HCT116 (cell line): ENCODE results near the gene PLEKHN1. TPM values are rescaled to one million over a fixed set of nuclear protein-coding genes. Genes with fewer than 3 reads are reported as not detected.

Source experiments
- ATAC-seq: fragments of 200-7000 bp; cut with Tn5 transposase; 2 replicates; pipeline ENCODE4 v1.9.1; 2020; ENCODE audit warnings: mild to moderate bottlenecking, moderate library complexity
- BruUV-seq: library from RNA; stranded (reverse); fragments of 400-500 nt; replicated peaks from 2 replicates; lab custom pipeline; 2021; lab: Mats Ljungman, UMichigan
- CTCF ChIA-PET: fragments of 300-600 bp; sonication (Branson Sonifier 250); formaldehyde crosslinking; loops from one replicate; lab custom pipeline; 2021; ENCODE audit warnings: antibody characterized with exemption; lab: Charles Lee
- POLR2A ChIA-PET: fragments of 300-600, 350-600 bp; sonication (Branson Sonifier 250); formaldehyde crosslinking; loops from one replicate; lab custom pipeline; 2021; ENCODE audit warnings: antibody characterized with exemption; lab: Charles Lee
- RAD21 ChIA-PET, 2 experiments: fragments of 300-600 bp; sonication (Branson Sonifier 250); formaldehyde crosslinking; loops; one replicate each; lab custom pipeline; 2023; ENCODE audit warnings: low total read pairs in 2 of 2; ENCODE audit not compliant: uncharacterized antibody in 2 of 2, unreplicated experiment in 2 of 2, low non-redundant PET in 1 of 2; lab: Charles Lee
- DNase-seq: peaks from one replicate; pipeline ENCODE4 v3.0.0-alpha.2; 2010; ENCODE audit warnings: low read depth, low spot score
- H2AFZ ChIP-seq: fragments of 200-600 bp; shearing (Covaris generic), sonication (generic); 2 replicates; pipeline ENCODE4 v1.6.1; 2017; ENCODE audit warnings: low read depth, mixed run types, mixed read lengths, antibody characterized with exemption, low read length; ENCODE audit not compliant: poor library complexity, severe bottlenecking
- H3K27ac ChIP-seq: 2 replicates; pipeline ENCODE4 v1.5.1; 2012; ENCODE audit warnings: low read depth, low read length
- H3K27me3 ChIP-seq: fragments of 200-600 bp; sonication (generic); 2 replicates; pipeline ENCODE4 v1.6.1; 2016; ENCODE audit warnings: mixed run types, low read length, mixed read lengths; ENCODE audit not compliant: insufficient read depth
- H3K36me3 ChIP-seq, 2 experiments: fragments of 200-500 bp in 1 of 2; fragments of 200-600 bp in 1 of 2; sonication (Bioruptor generic) in 1 of 2; sonication (generic) in 1 of 2; 2 replicates each; pipeline versions ENCODE4 v1.5.1 to v1.6.1; 2014 to 2016; ENCODE audit warnings: low read length in 2 of 2, inconsistent platforms in 1 of 2, mixed read lengths in 1 of 2, mixed run types in 1 of 2; ENCODE audit not compliant: insufficient read depth in 2 of 2, control insufficient read depth in 1 of 2
- H3K4me1 ChIP-seq, 2 experiments: fragments of 200-600 bp in 1 of 2; sonication (generic) in 1 of 2; 2 replicates each; pipeline versions ENCODE4 v1.5.1 to v1.6.1; 2012 to 2017; ENCODE audit warnings: low read length in 2 of 2, inconsistent platforms in 1 of 2, mild to moderate bottlenecking in 1 of 2, mixed read lengths in 1 of 2, mixed run types in 1 of 2, moderate library complexity in 1 of 2; ENCODE audit not compliant: insufficient read depth in 2 of 2, control insufficient read depth in 1 of 2
- H3K4me2 ChIP-seq: fragments of 200-600 bp; sonication (generic); 2 replicates; pipeline ENCODE4 v1.6.1; 2017; ENCODE audit warnings: mixed run types, low read length, mixed read lengths
- H3K4me3 ChIP-seq, 2 experiments: fragments of 200-600 bp in 1 of 2; sonication (generic) in 1 of 2; replicated peaks in 1 of 2; 2 replicates each; pipeline ENCODE4 v1.5.1; 2011 to 2016; ENCODE audit warnings: low read length in 2 of 2, control low read depth in 1 of 2, low read depth in 1 of 2, mild to moderate bottlenecking in 1 of 2, mixed read lengths in 1 of 2, mixed run types in 1 of 2
- H3K79me2 ChIP-seq: fragments of 200-600 bp; sonication (generic); 2 replicates; pipeline ENCODE4 v1.6.1; 2017; ENCODE audit warnings: mild to moderate bottlenecking, mixed run types, low read length, moderate library complexity, mixed read lengths; ENCODE audit not compliant: insufficient read depth
- H3K9ac ChIP-seq: fragments of 200-600 bp; sonication (generic); 2 replicates; pipeline ENCODE4 v1.6.1; 2016; ENCODE audit warnings: low read length, mixed read lengths
- H3K9me2 ChIP-seq: fragments of 200-600 bp; sonication (generic), shearing (Covaris generic); 2 replicates; pipeline ENCODE4 v1.6.1; 2017; ENCODE audit warnings: mixed run types, mild to moderate bottlenecking, moderate library complexity; ENCODE audit not compliant: insufficient read depth
- H3K9me3 ChIP-seq, 2 experiments: fragments of 200-500 bp in 1 of 2; fragments of 200-600 bp in 1 of 2; sonication (Bioruptor generic) in 1 of 2; sonication (generic) in 1 of 2; 2 replicates each; pipeline ENCODE4 v1.6.1; 2014 to 2017; ENCODE audit warnings: low read length in 2 of 2, mixed read lengths in 2 of 2, inconsistent platforms in 1 of 2, low read depth in 1 of 2, mild to moderate bottlenecking in 1 of 2, mixed run types in 1 of 2, moderate library complexity in 1 of 2; ENCODE audit not compliant: control insufficient read depth in 1 of 2, insufficient read depth in 1 of 2
- H4K20me1 ChIP-seq: fragments of 200-600 bp; sonication (generic), shearing (Covaris generic); 2 replicates; pipeline ENCODE4 v1.6.1; 2017; ENCODE audit warnings: mixed run types, mild to moderate bottlenecking, moderate library complexity; ENCODE audit not compliant: insufficient read depth
- CEBPB ChIP-seq: IDR thresholded peaks from 2 replicates; pipeline ENCODE4 v1.6.1; 2012; ENCODE audit warnings: low read depth
- EZH2 ChIP-seq: fragments of 200-600 bp; sonication (generic); IDR thresholded peaks from 2 replicates; pipeline ENCODE4 v1.6.1; 2017; ENCODE audit warnings: antibody characterized with exemption, mixed run types
- FOSL1 ChIP-seq: IDR thresholded peaks from 2 replicates; pipeline ENCODE4 v1.6.1; 2012; ENCODE audit warnings: low read depth
- SP1 ChIP-seq: IDR thresholded peaks from 2 replicates; pipeline ENCODE4 v1.6.1; 2012; ENCODE audit warnings: low read depth
- SRF ChIP-seq: IDR thresholded peaks from 2 replicates; pipeline ENCODE4 v1.6.1; 2012; ENCODE audit warnings: low read depth
- TCF7L2 ChIP-seq: IDR thresholded peaks from 2 replicates; pipeline ENCODE4 v1.7.0; 2011; ENCODE audit warnings: borderline replicate concordance, inconsistent platforms; ENCODE audit not compliant: insufficient read depth, insufficient read length; ENCODE audit errors: extremely low read depth
- YY1 ChIP-seq: IDR thresholded peaks from 2 replicates; pipeline ENCODE4 v1.6.1; 2011; ENCODE audit warnings: low read length, low read depth, moderate library complexity, mild to moderate bottlenecking; ENCODE audit not compliant: insufficient replicate concordance; ENCODE audit errors: extremely low read depth
- ZNF274 ChIP-seq: fragments of 200-500 bp; sonication (Bioruptor generic); IDR thresholded peaks from 2 replicates; pipeline ENCODE4 v1.6.1; 2014; ENCODE audit warnings: mild to moderate bottlenecking, low read depth, low read length, inconsistent platforms
- intact Hi-C: fragments of 100-400 bp; cut with micrococcal nuclease; formaldehyde crosslinking; loops from 2 replicates; pipeline ENCODE4 v1.10.0; 2022
- total RNA-seq: library from RNA; stranded (reverse); gene quantifications from one replicate; pipeline ENCODE4 v1.2.1, GENCODE V29; 2021; ENCODE audit not compliant: unreplicated experiment
- TF ChIP-seq, protein P1 (sequence below): IDR thresholded peaks from 2 replicates; pipeline ENCODE4 v1.6.1; 2012
- TF ChIP-seq, protein P2 (sequence below): IDR thresholded peaks from 2 replicates; pipeline ENCODE4 v1.6.1; 2012
- TF ChIP-seq, protein P3 (sequence below), 3 experiments: fragments of 200-600 bp in 1 of 3; sonication (generic) in 1 of 3; IDR thresholded peaks in 2 of 3; conservative IDR thresholded peaks in 1 of 3; 2 replicates each; pipeline ENCODE4 v1.5.1; 2012 to 2017; ENCODE audit warnings: low read depth in 2 of 3, low read length in 2 of 3, antibody characterized with exemption in 1 of 3, borderline replicate concordance in 1 of 3, control low read depth in 1 of 3, mild to moderate bottlenecking in 1 of 3, mixed read lengths in 1 of 3, mixed run types in 1 of 3, moderate library complexity in 1 of 3; ENCODE audit not compliant: insufficient read depth in 1 of 3

Gene PLEKHN1
- total RNA-seq, 1 experiment from 2014 or later: 11.6 TPM

DNA sequence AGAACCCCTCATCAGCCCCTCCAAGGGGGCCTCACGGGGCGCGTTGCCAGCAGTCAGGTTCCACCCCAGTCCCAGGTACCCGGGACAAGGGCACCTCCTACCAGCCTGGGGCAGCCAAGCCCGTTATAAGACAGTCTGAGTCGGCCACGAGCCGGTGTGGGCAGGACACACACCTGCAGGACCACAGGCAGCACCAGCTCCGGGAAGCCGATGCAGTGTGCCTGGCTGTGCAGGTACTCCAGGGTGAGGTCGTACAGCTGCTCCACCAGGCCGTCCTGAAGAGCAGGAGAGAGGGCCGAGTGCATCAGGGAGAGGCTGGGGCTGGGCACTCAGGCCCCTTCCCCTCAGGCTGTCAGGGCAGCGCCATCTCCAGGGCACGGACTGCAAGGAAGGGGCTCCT lies 18.3 kb upstream of the PLEKHN1 start:
- TF ChIP-seq EZH2 (no peak), CEBPB (no peak), ZNF274 (no peak), FOSL1 (no peak), TCF7L2 (no peak), SRF (no peak), SP1 (no peak), YY1 (no peak)
- TF ChIP-seq, protein P1, sequence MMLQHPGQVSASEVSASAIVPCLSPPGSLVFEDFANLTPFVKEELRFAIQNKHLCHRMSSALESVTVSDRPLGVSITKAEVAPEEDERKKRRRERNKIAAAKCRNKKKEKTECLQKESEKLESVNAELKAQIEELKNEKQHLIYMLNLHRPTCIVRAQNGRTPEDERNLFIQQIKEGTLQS: no peak
- TF ChIP-seq, protein P2, sequence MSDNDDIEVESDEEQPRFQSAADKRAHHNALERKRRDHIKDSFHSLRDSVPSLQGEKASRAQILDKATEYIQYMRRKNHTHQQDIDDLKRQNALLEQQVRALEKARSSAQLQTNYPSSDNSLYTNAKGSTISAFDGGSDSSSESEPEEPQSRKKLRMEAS: no peak
- TF ChIP-seq, protein P3, sequence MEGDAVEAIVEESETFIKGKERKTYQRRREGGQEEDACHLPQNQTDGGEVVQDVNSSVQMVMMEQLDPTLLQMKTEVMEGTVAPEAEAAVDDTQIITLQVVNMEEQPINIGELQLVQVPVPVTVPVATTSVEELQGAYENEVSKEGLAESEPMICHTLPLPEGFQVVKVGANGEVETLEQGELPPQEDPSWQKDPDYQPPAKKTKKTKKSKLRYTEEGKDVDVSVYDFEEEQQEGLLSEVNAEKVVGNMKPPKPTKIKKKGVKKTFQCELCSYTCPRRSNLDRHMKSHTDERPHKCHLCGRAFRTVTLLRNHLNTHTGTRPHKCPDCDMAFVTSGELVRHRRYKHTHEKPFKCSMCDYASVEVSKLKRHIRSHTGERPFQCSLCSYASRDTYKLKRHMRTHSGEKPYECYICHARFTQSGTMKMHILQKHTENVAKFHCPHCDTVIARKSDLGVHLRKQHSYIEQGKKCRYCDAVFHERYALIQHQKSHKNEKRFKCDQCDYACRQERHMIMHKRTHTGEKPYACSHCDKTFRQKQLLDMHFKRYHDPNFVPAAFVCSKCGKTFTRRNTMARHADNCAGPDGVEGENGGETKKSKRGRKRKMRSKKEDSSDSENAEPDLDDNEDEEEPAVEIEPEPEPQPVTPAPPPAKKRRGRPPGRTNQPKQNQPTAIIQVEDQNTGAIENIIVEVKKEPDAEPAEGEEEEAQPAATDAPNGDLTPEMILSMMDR (IDR thresholded peaks at IDR 0.05 in 2 of 3, conservative IDR thresholded peaks at IDR 0.05 in 1 of 3; ENCODE audit: borderline replicate concordance in 1 of 3, insufficient read depth in 1 of 3, low read depth in 2 of 3, low read length in 2 of 3): no peak
- intact Hi-C loops: no loop called here
- BruUV-seq: no TSS peak
- no peak overlapping the region for H3K27ac ChIP-seq
- no peak overlapping the region for H3K4me2 ChIP-seq
- no peaks in the 10 kb centered on the region for H3K9me3 ChIP-seq
- POLR2A ChIA-PET: no interaction called here
- peaks cover 27 to 70% of the 10 kb centered on the region in 2 experiments for H3K36me3 ChIP-seq
- H3K4me3 ChIP-seq: no peak overlapping the region
- RAD21 ChIA-PET: no interaction called here
- H3K9ac ChIP-seq: no peak overlapping the region
- no peaks in the 10 kb centered on the region for H3K9me2 ChIP-seq
- no peak for DNase-seq
- no peaks in the 10 kb centered on the region for H3K27me3 ChIP-seq
- peaks cover 15% of the 10 kb centered on the region; the same call in 1 of the 2 replicates for H3K79me2 ChIP-seq
- H2AFZ ChIP-seq: no peak overlapping the region
- ATAC-seq: no peak
- H4K20me1 ChIP-seq: no peaks in the 10 kb centered on the region
- H3K4me1 ChIP-seq: peaks cover 8 to 10% of the 10 kb centered on the region in 2 experiments
- CTCF ChIA-PET: no interaction called here
